Measurements from ENCODE around the gene NFYA.

Gene NFYA

GRCh38 chr6:41047306-41047705, 25.5 kb upstream of the NFYA start:
- DNase-seq = no peak

- DNase-seq = no peak
Measured at GRCh38 chr6:41047745-41048732, 24.7 kb upstream of the NFYA start.

GRCh38 chr6:41049521-41049920, 23.3 kb upstream of the NFYA start:
- DNase-seq = no peak

- no peak for DNase-seq
Measured at GRCh38 chr6:41049955-41050354, 22.8 kb upstream of the NFYA start.

- no peak for DNase-seq
Measured at GRCh38 chr6:41050536-41050935, 22.2 kb upstream of the NFYA start.

GRCh38 chr6:41051873-41052272, 20.9 kb upstream of the NFYA start:
- DNase-seq = no peak

GRCh38 chr6:41053041-41053440, 19.7 kb upstream of the NFYA start, which contains the start of gene APOBEC2:
APOBEC2 (plus strand) TSS chr6:41053202; CDS start chr6:41053348, 146 bp downstream.
- no peak for DNase-seq

- DNase-seq = no peak
Measured at GRCh38 chr6:41054511-41054910, 18.3 kb upstream of the NFYA start.

GRCh38 chr6:41055149-41055548, 17.6 kb upstream of the NFYA start:
- peak; percentile 19 for DNase-seq

GRCh38 chr6:41056768-41057490, 15.8 kb upstream of the NFYA start:
- no peak for DNase-seq

- DNase-seq = no peak
Measured at GRCh38 chr6:41058783-41059181, 14.0 kb upstream of the NFYA start.

- DNase-seq = no peak
Measured at GRCh38 chr6:41059556-41059955, 13.2 kb upstream of the NFYA start.

GRCh38 chr6:41061196-41061726, 11.5 kb upstream of the NFYA start:
- no peak for DNase-seq

- no peak for DNase-seq
Measured at GRCh38 chr6:41062056-41062455, 10.7 kb upstream of the NFYA start.

GRCh38 chr6:41063884-41064285, 8.9 kb upstream of the NFYA start:
- no peak for DNase-seq

- DNase-seq = no peak
Measured at GRCh38 chr6:41064841-41065240, 7.9 kb upstream of the NFYA start.

GRCh38 chr6:41065550-41066026, 7.2 kb upstream of the NFYA start:
- DNase-seq = no peak

- peak; percentile 30 for DNase-seq
Measured at GRCh38 chr6:41066867-41067304, 5.9 kb upstream of the NFYA start.

GRCh38 chr6:41071501-41071922, 1.3 kb upstream of the NFYA start:
- no peak for DNase-seq

- peak; percentile 100 for DNase-seq
Measured at GRCh38 chr6:41071923-41072835, 595 bp upstream of the NFYA start, which contains the start of gene OARD1. OARD1 (minus strand) TSS chr6:41072356; CDS start chr6:41071634, 722 bp downstream.

- DNase-seq = peak; percentile 74
Measured at GRCh38 chr6:41073203-41073967, 611 bp downstream of the NFYA start.

Data from NCI-H1092 (cell line).